ENCODE measurements around the gene AASDH.
"Not testable (repeated sequence)": the region's sequence is repeated elsewhere in the genome, so short reads cannot be mapped to it uniquely, and the experiment has no call there.

GRCh38 chr4:56362981-56363380, 24.3 kb downstream of the AASDH start:
- not testable (repeated sequence) for TF ChIP-seq CTCF (IDR thresholded peaks at IDR 0.05; ENCODE audit: low read depth, low read length, missing input control); YY1 (IDR thresholded peaks at IDR 0.05); ZBTB33 (IDR thresholded peaks at IDR 0.05); GABPA (IDR thresholded peaks at IDR 0.05 in 1 of 2, conservative IDR thresholded peaks at IDR 0.05 in 1 of 2); MAX (IDR thresholded peaks at IDR 0.05); TAF1 (conservative IDR thresholded peaks at IDR 0.05)
